Mucosa of descending colon (tissue), 3 donors: Measurements from ENCODE around the gene UBALD1. TPM values are rescaled to one million over a fixed set of nuclear protein-coding genes. Genes with fewer than 3 reads are reported as not detected.

Source experiments
- ATAC-seq: fragments of 200-7000 bp; cut with Tn5 transposase; one replicate; pipeline ENCODE4 v1.9.1; 2020; ENCODE audit warnings: mild to moderate bottlenecking, moderate library complexity
- DNase-seq, 3 donors: peaks; one replicate each; pipeline ENCODE4 v3.0.0-alpha.2; 2020
- H3K36me3 ChIP-seq: fragments of 200-600 bp; one replicate; pipeline ENCODE4 v1.8.0; 2021; ENCODE audit warnings: low read depth, mild to moderate bottlenecking
- H3K4me1 ChIP-seq: fragments of 200-600 bp; one replicate; pipeline ENCODE4 v1.8.0; 2021; ENCODE audit warnings: low read depth, mild to moderate bottlenecking
- H3K4me3 ChIP-seq: fragments of 200-600 bp; one replicate; pipeline ENCODE4 v1.8.0; 2021; ENCODE audit warnings: mild to moderate bottlenecking
- H3K9me3 ChIP-seq: fragments of 200-600 bp; one replicate; pipeline ENCODE4 v1.8.0; 2021; ENCODE audit warnings: mild to moderate bottlenecking
- intact Hi-C, 2 donors: fragments of 100-400 bp; cut with DNase I in 1 of 2; cut with micrococcal nuclease in 1 of 2; formaldehyde crosslinking; loops; one replicate each; pipeline versions ENCODE4 v1.11.0 to v1.11.1; 2022; cut with DNase I, micrococcal nuclease
- total RNA-seq, 3 donors: library from RNA; stranded (reverse); fragmentation: NEBNext Ultra II Directional in 2 of 3; extraction: Animal tissue kit (Norgen Biotek cat#: 25700) in 2 of 3; gene quantifications; one replicate each; pipeline versions ENCODE4 v1.2.1 to v1.2.4, GENCODE V29; 2021 to 2023
- TF ChIP-seq, protein P1 (sequence below): fragments of 200-600 bp; IDR thresholded peaks from one replicate; pipeline ENCODE4 v1.8.0; 2022; ENCODE audit warnings: antibody characterized with exemption, mild to moderate bottlenecking
- donor health status: DM: no; HTN: no; CAD: no; lungs with moderate emphysema.
- donor health status: DM: no; HTN: no; CAD: no.
- donor health status: DM: no; HTN: yes; CAD: no.

UBALD1 gene
- total RNA-seq, 3 donors from 2014 or later = 21.3 to 38.8 (median 22.5) TPM

DNA sequence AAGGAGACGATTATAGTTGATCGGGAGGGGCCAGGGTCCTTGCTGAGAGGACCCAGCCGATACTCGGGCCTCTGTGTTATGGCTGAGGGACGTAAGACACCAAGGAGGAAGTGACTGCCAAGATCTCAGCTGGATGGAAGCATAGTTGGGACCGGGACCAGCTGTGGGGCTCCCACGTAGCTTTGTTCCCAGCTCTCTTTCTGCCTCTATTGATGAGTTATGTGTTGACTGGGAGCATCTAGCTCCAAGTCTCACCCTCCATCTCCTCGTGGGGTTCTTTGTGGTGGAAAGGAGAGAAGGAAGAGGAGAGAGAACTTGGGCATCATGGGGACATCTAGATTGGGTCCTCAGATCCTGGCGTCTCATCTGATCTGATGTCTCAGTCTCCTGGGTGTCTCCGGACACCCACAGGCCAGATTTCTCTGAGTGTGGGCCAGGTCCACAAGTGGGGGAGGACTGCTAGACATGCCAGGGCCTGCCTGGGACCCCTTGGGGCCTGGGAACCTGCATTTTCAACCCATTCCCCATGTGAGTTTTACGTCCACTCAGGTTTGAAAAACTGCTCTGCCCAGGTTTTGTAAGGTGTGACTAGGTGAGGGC is 11.0 kb upstream of the UBALD1 start:
- DNase-seq (no peak), ATAC-seq (peak; percentile 22)
- Histone ChIP-seq H3K4me3 (peak overlapping the region; percentile 87), H3K4me1 (peaks cover 13% of the 10 kb centered on the region), H3K9me3 (no peaks in the 10 kb centered on the region), H3K36me3 (no peaks in the 10 kb centered on the region)
- intact Hi-C loops = no loop called here
- TF ChIP-seq, protein P1, sequence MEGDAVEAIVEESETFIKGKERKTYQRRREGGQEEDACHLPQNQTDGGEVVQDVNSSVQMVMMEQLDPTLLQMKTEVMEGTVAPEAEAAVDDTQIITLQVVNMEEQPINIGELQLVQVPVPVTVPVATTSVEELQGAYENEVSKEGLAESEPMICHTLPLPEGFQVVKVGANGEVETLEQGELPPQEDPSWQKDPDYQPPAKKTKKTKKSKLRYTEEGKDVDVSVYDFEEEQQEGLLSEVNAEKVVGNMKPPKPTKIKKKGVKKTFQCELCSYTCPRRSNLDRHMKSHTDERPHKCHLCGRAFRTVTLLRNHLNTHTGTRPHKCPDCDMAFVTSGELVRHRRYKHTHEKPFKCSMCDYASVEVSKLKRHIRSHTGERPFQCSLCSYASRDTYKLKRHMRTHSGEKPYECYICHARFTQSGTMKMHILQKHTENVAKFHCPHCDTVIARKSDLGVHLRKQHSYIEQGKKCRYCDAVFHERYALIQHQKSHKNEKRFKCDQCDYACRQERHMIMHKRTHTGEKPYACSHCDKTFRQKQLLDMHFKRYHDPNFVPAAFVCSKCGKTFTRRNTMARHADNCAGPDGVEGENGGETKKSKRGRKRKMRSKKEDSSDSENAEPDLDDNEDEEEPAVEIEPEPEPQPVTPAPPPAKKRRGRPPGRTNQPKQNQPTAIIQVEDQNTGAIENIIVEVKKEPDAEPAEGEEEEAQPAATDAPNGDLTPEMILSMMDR = no peak

DNA sequence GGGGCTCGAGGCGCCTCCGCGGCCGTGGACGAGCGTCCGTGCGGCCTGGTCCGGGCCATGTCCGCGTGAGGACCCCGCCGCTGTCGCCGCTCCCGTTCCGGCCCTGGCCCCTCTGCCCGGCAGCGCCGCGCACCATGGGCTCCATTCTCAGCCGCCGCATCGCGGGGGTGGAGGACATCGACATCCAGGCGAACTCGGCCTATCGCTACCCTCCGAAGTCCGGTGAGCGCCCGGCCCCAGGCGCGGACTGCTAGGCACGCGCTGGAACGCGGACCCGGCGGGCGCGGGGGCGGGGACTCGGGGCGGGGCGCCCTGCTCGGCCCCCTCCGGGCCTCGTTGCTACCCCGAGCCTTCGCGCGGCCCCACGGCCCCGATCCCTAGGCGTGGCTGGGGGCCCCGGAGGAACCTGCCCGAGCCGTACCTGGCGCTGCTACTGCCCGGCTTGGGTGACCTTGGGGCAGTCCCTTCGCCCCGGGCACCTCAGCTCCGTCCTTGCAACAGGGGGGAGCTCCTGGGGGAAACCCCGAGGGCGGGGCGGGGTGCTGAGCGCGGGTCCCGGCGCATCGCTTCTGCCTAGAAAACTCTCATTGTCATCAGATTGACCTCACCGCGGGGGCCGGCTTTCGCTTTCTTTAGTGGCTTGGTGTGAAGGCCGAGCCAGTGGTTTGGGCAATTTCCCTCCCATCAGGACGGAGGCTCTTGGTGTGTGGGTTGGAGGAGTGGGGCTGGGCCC is 10.3 kb upstream of the UBALD1 start:
- intact Hi-C loops = no loop called here
- DNase-seq = peak; percentile 81 to 86 (median 82)
- TF ChIP-seq, protein P1 = no peak

DNA sequence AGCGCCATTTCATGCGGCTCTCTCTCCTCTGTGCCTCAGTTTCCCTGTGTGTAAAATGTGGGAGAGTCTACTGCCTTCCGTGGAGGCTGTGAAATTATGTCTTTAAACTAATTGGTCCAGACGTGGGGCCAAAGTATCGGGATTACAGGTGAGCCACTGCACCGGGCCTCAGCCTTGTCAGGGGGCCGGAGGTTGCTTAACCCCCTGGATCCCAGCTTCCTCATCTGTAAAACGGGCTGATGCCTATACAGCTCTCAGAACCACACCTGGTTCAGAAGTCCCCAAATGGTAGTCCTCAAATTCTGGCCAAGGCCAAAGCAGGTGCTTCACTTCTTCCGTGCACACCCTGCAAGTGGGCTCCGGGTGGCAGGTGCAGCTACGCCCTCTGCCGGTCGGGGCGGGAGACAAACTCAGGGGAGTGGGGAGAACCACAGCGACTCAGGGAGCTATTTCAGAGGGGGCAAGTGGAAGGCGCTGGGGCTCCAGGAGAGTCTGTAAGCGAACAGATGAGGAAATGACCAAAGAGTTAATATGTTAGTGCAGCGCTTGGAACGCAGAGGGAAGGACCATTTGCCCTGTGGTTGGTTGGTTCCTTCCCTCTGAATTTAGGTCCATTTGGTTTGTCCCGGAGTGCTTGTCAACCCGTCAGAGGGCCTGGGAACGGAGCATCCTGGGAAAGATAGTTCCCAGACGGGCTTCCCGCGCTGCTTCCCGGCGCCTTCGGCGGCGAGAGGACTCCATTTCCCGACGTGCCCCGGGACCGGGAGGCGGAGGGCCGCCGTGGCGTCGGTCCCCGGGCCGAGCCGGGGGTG is 9.5 kb upstream of the UBALD1 start, which contains the start of gene MGRN1:
Gene MGRN1, plus strand, starts transcription at position 812 of the 812 bp plus-strand sequence. CDS start 135 bp downstream, outside the sequence.
- intact Hi-C loops = no loop called here
- peak within 1 kb of the TSS; percentile 87 for H3K4me3 ChIP-seq
- H3K4me1 ChIP-seq = peaks cover 13% of the 10 kb centered on the region
- DNase-seq (peak; percentile 93 to 96 (median 95)), ATAC-seq (peak; percentile 96)
- TF ChIP-seq, protein P1 = peak; percentile 94
- H3K9me3 ChIP-seq = no peaks in the 10 kb centered on the region
- no peaks in the 10 kb centered on the region for H3K36me3 ChIP-seq

More for the DNA sequence above, 10.3 kb upstream of the UBALD1 start:
- peak; percentile 52 for ATAC-seq
- no peaks in the 10 kb centered on the region for H3K36me3 ChIP-seq
- H3K4me1 ChIP-seq = peaks cover 13% of the 10 kb centered on the region
- peak overlapping the region; percentile 87 for H3K4me3 ChIP-seq
- no peaks in the 10 kb centered on the region for H3K9me3 ChIP-seq

DNA sequence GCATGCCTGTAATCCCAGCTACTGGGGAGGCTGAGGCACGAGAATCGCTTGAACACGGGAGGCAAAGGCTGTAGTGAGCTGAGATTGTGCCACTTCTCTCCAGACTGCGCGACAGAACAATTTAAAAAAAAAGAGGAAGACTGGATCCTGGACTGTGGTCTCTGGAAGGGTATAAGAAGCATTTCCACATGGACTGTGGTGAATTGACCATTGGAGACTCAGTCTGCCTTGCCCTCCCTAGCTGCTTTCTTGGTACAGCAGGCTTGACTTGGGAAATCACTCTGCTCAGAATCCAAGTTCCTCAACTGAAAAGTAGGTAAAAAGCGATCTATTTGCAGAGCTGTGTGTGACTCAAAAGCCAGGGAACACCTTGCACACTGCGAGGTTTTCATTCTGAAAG is 8.9 kb upstream of the UBALD1 start:
- H3K4me3 ChIP-seq = no peak overlapping the region
- ATAC-seq = no peak
- intact Hi-C loops = no loop called here

More for the DNA sequence above, 8.9 kb upstream of the UBALD1 start:
- TF ChIP-seq, protein P1 = no peak
- DNase-seq = no peak
- H3K9me3 ChIP-seq = no peaks in the 10 kb centered on the region
- H3K36me3 ChIP-seq = no peaks in the 10 kb centered on the region
- H3K4me1 ChIP-seq = peaks cover 13% of the 10 kb centered on the region
